H9 (cell line): ENCODE results near the gene GABBR2. TPM values are rescaled to one million over a fixed set of nuclear protein-coding genes. Genes with fewer than 3 reads are reported as not detected.

Source experiments
- DNase-seq: peaks from one replicate; pipeline ENCODE4 v3.0.0-alpha.2; 2017
- H2AFZ ChIP-seq: one replicate; pipeline ENCODE4 v1.6.1; 2013; ENCODE audit warnings: mild to moderate bottlenecking, low read length, control low read depth, moderate library complexity
- H2AK5ac ChIP-seq: 2 replicates; pipeline ENCODE4 v1.6.1; 2013; ENCODE audit warnings: low read length, control low read depth, mixed read lengths; ENCODE audit not compliant: insufficient read length
- H2BK120ac ChIP-seq: one replicate; pipeline ENCODE4 v1.6.1; 2013; ENCODE audit warnings: low read depth, mild to moderate bottlenecking, low read length, control low read depth, inconsistent platforms; ENCODE audit not compliant: poor library complexity, severe bottlenecking
- H2BK12ac ChIP-seq: 2 replicates; pipeline ENCODE4 v1.6.1; 2013; ENCODE audit warnings: low read length, control low read depth, mixed read lengths, low read depth; ENCODE audit not compliant: insufficient read length
- H2BK15ac ChIP-seq: 2 replicates; pipeline ENCODE4 v1.6.1; 2013; ENCODE audit warnings: low read depth, low read length, control low read depth
- H2BK20ac ChIP-seq: one replicate; pipeline ENCODE4 v1.6.1; 2013; ENCODE audit warnings: low read depth, mild to moderate bottlenecking, low read length, control low read depth, inconsistent platforms; ENCODE audit not compliant: poor library complexity, severe bottlenecking
- H2BK5ac ChIP-seq: 2 replicates; pipeline ENCODE4 v1.6.1; 2013; ENCODE audit warnings: low read length, control low read depth, mixed read lengths; ENCODE audit not compliant: insufficient read length
- H3K14ac ChIP-seq: 2 replicates; pipeline ENCODE4 v1.6.1; 2013; ENCODE audit warnings: low read length, control low read depth; ENCODE audit not compliant: insufficient read depth
- H3K18ac ChIP-seq: 2 replicates; pipeline ENCODE4 v1.6.1; 2013; ENCODE audit warnings: low read depth, mild to moderate bottlenecking, mixed read lengths, low read length, control low read depth; ENCODE audit not compliant: insufficient read length
- H3K23ac ChIP-seq: 2 replicates; pipeline ENCODE4 v1.6.1; 2013; ENCODE audit warnings: low read length, control low read depth, mixed read lengths, low read depth; ENCODE audit not compliant: insufficient read length
- H3K23me2 ChIP-seq: 2 replicates; pipeline ENCODE4 v1.6.1; 2013; ENCODE audit warnings: low read depth, mild to moderate bottlenecking, mixed read lengths, low read length, control low read depth; ENCODE audit not compliant: insufficient read length, poor library complexity, severe bottlenecking
- H3K27ac ChIP-seq: 2 replicates; pipeline ENCODE4 v1.5.1; 2013; ENCODE audit warnings: low read length, control low read depth, mixed read lengths, low read depth; ENCODE audit not compliant: insufficient read length
- H3K27me3 ChIP-seq: 2 replicates; pipeline ENCODE4 v1.6.1; 2013; ENCODE audit warnings: low read length, control low read depth, inconsistent platforms; ENCODE audit not compliant: insufficient read depth
- H3K4ac ChIP-seq: 2 replicates; pipeline ENCODE4 v1.6.1; 2013; ENCODE audit warnings: low read depth, mild to moderate bottlenecking, control low read depth, inconsistent platforms, low read length, moderate library complexity
- H3K4me1 ChIP-seq: 2 replicates; pipeline ENCODE4 v1.6.1; 2013; ENCODE audit warnings: low read length, control low read depth, inconsistent platforms; ENCODE audit not compliant: insufficient read depth
- H3K4me2 ChIP-seq: 2 replicates; pipeline ENCODE4 v1.6.1; 2013; ENCODE audit warnings: low read length, control low read depth, mixed read lengths; ENCODE audit not compliant: insufficient read length, insufficient read depth
- H3K56ac ChIP-seq: 2 replicates; pipeline ENCODE4 v1.6.1; 2013; ENCODE audit warnings: low read depth, mild to moderate bottlenecking, mixed read lengths, low read length, control low read depth; ENCODE audit not compliant: insufficient read length
- H3K79me1 ChIP-seq: 2 replicates; pipeline ENCODE4 v1.6.1; 2013; ENCODE audit warnings: low read depth, mild to moderate bottlenecking, moderate library complexity, low read length, control low read depth, inconsistent platforms; ENCODE audit not compliant: insufficient read depth, poor library complexity, severe bottlenecking
- H3K79me2 ChIP-seq: 2 replicates; pipeline ENCODE4 v1.6.1; 2013; ENCODE audit warnings: low read length, control low read depth, inconsistent platforms; ENCODE audit not compliant: insufficient read depth
- H3K9ac ChIP-seq: 2 replicates; pipeline ENCODE4 v1.6.1; 2013; ENCODE audit warnings: low read length, control low read depth, mixed read lengths; ENCODE audit not compliant: insufficient read length; ENCODE audit errors: extremely low read depth
- H3K9me3 ChIP-seq: one replicate; pipeline ENCODE4 v1.6.1; 2013; ENCODE audit warnings: low read depth, low read length, inconsistent platforms; ENCODE audit not compliant: control insufficient read depth
- H3T11ph ChIP-seq: one replicate; pipeline ENCODE4 v1.6.1; 2013; ENCODE audit warnings: mild to moderate bottlenecking, low read length, control low read depth, inconsistent platforms
- H4K20me1 ChIP-seq: one replicate; pipeline ENCODE4 v1.6.1; 2013; ENCODE audit not compliant: control insufficient read depth, insufficient read length, insufficient read depth
- H4K5ac ChIP-seq: 2 replicates; pipeline ENCODE4 v1.6.1; 2013; ENCODE audit warnings: low read depth, mild to moderate bottlenecking, mixed read lengths, low read length, control low read depth; ENCODE audit not compliant: insufficient read length
- H4K8ac ChIP-seq: replicated peaks from 2 replicates; pipeline ENCODE4 v1.6.1; 2013; ENCODE audit warnings: low read length, control low read depth, mixed read lengths, low read depth; ENCODE audit not compliant: insufficient read length
- H4K91ac ChIP-seq: 2 replicates; pipeline ENCODE4 v1.6.1; 2013; ENCODE audit warnings: low read depth, mild to moderate bottlenecking, moderate library complexity, mixed read lengths, low read length, control low read depth; ENCODE audit not compliant: insufficient read length
- H3K27ac Mint-ChIP-seq, 3 experiments: 2 replicates in 2 of 3; 3 replicates in 1 of 3; pipeline ENCODE4 v1.8.0; 2020 to 2021; ENCODE audit warnings: mixed read lengths in 3 of 3, mild to moderate bottlenecking in 1 of 3, moderate library complexity in 1 of 3
- H3K27me3 Mint-ChIP-seq: 2 replicates; pipeline ENCODE4 v1.8.0; 2021; ENCODE audit warnings: low read depth, mild to moderate bottlenecking, moderate library complexity, mixed read lengths
- H3K36me3 Mint-ChIP-seq, 3 experiments: 2 replicates in 2 of 3; 3 replicates in 1 of 3; pipeline ENCODE4 v1.8.0; 2020 to 2021; ENCODE audit warnings: low read depth in 3 of 3, mixed read lengths in 3 of 3; ENCODE audit not compliant: insufficient read depth in 1 of 3
- H3K4me1 Mint-ChIP-seq, 2 experiments: 2 replicates each; pipeline ENCODE4 v1.8.0; 2020; ENCODE audit warnings: mixed read lengths in 2 of 2
- H3K4me3 Mint-ChIP-seq, 2 experiments: 2 replicates in 1 of 2; 3 replicates in 1 of 2; pipeline ENCODE4 v1.8.0; 2020 to 2021; ENCODE audit warnings: mild to moderate bottlenecking in 2 of 2, mixed read lengths in 2 of 2, moderate library complexity in 1 of 2
- H3K9me3 Mint-ChIP-seq, 2 experiments: 2 replicates in 1 of 2; 3 replicates in 1 of 2; pipeline ENCODE4 v1.8.0; 2020; ENCODE audit warnings: mild to moderate bottlenecking in 2 of 2, mixed read lengths in 2 of 2, moderate library complexity in 1 of 2
- WGBS: extraction: QIAGEN DNeasy Blood & Tissue Kit; methylation state at CpG from one replicate; pipeline ENCODE4 v1.1.7; 2013; ENCODE audit warnings: missing lambda C conversion rate, low lambda C conversion rate, mixed read lengths; ENCODE audit not compliant: insufficient read length; ENCODE audit errors: extremely low coverage; 5-methylcytosine and 5-hydroxymethylcytosine counted together
- total RNA-seq: library from RNA; stranded (reverse); gene quantifications from 2 replicates; pipeline ENCODE4 v1.2.1, GENCODE V29; 2021
- TF ChIP-seq, protein P1 (sequence below): fragments of 200-600 bp; sonication (generic); conservative IDR thresholded peaks from 3 replicates; pipeline ENCODE4 v1.8.0; 2021; ENCODE audit warnings: antibody characterized with exemption, mild to moderate bottlenecking

The GABBR2 gene
- total RNA-seq, 1 experiment from 2014 or later, result 0.66 TPM

DNA sequence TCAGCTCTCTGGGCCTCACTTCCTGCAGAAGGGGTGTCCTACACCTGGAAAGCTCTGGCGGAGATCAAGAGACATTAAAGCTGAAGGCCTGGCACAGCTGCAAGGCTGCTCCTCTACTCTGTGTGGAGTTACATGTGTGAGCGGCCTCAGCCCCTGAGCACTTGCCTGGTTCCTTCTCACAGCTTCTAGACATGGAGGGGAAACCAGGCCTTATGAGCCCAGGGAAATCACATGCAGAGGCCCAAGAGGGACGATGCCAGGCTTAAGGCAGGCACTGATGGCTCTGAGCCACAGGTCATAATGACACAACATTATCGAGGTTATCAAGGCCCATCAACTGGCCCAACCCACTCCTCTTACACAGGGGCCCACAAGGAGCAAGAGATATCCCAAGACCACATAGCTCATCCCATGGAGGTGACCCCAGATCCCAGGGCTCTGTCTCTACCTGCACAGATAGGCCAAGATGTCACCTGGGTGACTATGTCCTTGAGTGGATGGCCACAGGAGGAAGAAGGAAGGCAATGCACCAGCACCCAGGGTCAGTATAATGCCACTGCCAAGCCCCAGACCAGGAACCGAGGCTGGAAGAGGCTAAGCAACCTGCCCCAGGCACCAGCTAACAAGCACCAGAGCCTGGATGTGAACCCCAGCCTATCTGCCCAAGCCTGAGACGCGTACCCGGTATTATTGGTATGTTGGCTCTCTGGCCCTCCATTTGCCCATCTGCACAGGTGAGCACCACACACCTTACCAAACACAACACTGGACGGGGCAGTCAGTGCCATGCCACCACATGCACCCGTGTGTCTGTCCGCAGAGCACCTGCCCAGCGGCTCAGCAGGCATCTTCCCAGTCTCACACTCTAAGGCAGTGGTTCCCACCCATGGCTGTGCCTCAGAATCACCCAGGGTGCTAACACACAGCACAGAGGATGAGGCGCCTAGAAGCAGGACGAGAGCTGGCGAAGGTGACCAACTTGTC lies 143.3 kb downstream of the GABBR2 start:
- H2BK15ac ChIP-seq, result no peak overlapping the region
- H4K5ac ChIP-seq, result no peak overlapping the region
- TF ChIP-seq, protein P1, sequence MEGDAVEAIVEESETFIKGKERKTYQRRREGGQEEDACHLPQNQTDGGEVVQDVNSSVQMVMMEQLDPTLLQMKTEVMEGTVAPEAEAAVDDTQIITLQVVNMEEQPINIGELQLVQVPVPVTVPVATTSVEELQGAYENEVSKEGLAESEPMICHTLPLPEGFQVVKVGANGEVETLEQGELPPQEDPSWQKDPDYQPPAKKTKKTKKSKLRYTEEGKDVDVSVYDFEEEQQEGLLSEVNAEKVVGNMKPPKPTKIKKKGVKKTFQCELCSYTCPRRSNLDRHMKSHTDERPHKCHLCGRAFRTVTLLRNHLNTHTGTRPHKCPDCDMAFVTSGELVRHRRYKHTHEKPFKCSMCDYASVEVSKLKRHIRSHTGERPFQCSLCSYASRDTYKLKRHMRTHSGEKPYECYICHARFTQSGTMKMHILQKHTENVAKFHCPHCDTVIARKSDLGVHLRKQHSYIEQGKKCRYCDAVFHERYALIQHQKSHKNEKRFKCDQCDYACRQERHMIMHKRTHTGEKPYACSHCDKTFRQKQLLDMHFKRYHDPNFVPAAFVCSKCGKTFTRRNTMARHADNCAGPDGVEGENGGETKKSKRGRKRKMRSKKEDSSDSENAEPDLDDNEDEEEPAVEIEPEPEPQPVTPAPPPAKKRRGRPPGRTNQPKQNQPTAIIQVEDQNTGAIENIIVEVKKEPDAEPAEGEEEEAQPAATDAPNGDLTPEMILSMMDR, result no peak
- WGBS, result no CpG with 5 or more reads among the region's 15 CpGs
- H3K4me3 Mint-ChIP-seq, result no peak overlapping the region
- H3K4me1 Mint-ChIP-seq, result peaks cover 0 to 5% of the 10 kb centered on the region in 2 experiments; a peak in 1 of 4 replicates
- H3K18ac ChIP-seq, result no peak overlapping the region
- H4K8ac ChIP-seq, result no peak overlapping the region
- H2BK20ac ChIP-seq, result no peak overlapping the region
- no peak overlapping the region for H4K91ac ChIP-seq
- DNase-seq, result no peak
- no peaks in the 10 kb centered on the region for H3K9me3 ChIP-seq
- no peak overlapping the region for H2BK5ac ChIP-seq
- H3K23ac ChIP-seq, result no peak overlapping the region
- no peaks in the 10 kb centered on the region for H3K79me1 ChIP-seq
- no peak overlapping the region for H3K4me2 ChIP-seq
- H3K27me3 Mint-ChIP-seq, result peaks cover 2% of the 10 kb centered on the region
- no peaks in the 10 kb centered on the region for H4K20me1 ChIP-seq
- no peaks in the 10 kb centered on the region; a peak in 1 of 5 replicates for H3K9me3 Mint-ChIP-seq
- H3K23me2 ChIP-seq, result no peaks in the 10 kb centered on the region
- H3K4me1 ChIP-seq, result no peaks in the 10 kb centered on the region
- no peak overlapping the region for H2AK5ac ChIP-seq
- H3K9ac ChIP-seq, result no peak overlapping the region
- H2AFZ ChIP-seq, result no peak overlapping the region
- no peak overlapping the region for H3K4ac ChIP-seq
- no peak overlapping the region for H3K56ac ChIP-seq
- H3K36me3 Mint-ChIP-seq, result no peaks in the 10 kb centered on the region
- H3K14ac ChIP-seq, result no peak overlapping the region; the same call in 1 of the 2 replicates
- no peaks in the 10 kb centered on the region for H3K27me3 ChIP-seq
- no peak overlapping the region for H3T11ph ChIP-seq
- peak overlapping the region in 1 of 3 experiments; percentile 32; a peak in 2 of 7 replicates for H3K27ac Mint-ChIP-seq
- no peak overlapping the region for H2BK12ac ChIP-seq
- no peak overlapping the region for H2BK120ac ChIP-seq
- H3K27ac ChIP-seq, result no peak overlapping the region
- no peaks in the 10 kb centered on the region for H3K79me2 ChIP-seq
